ENCODE data around the gene CUX1.

The CUX1 gene

GRCh38 chr7:101960985-101961708 lies 143.7 kb downstream of the CUX1 start:
- no peak for FAIRE-seq

GRCh38 chr7:101961811-101962210 lies 144.4 kb downstream of the CUX1 start:
- FAIRE-seq: no peak

- FAIRE-seq: no peak
Measured at GRCh38 chr7:101963693-101964092, 146.3 kb downstream of the CUX1 start.

GRCh38 chr7:101964680-101965452 lies 147.4 kb downstream of the CUX1 start:
- FAIRE-seq: no peak

GRCh38 chr7:101968720-101969466 lies 151.5 kb downstream of the CUX1 start:
- no peak for FAIRE-seq

- FAIRE-seq: no peak
Measured at GRCh38 chr7:101969997-101970585, 152.7 kb downstream of the CUX1 start.

GRCh38 chr7:101970801-101971200 lies 153.4 kb downstream of the CUX1 start:
- no peak for FAIRE-seq

- FAIRE-seq: no peak
Measured at GRCh38 chr7:101971457-101971856, 154.0 kb downstream of the CUX1 start.

- FAIRE-seq: no peak
Measured at GRCh38 chr7:101972627-101973026, 155.2 kb downstream of the CUX1 start.

GRCh38 chr7:101973130-101973529 lies 155.7 kb downstream of the CUX1 start:
- FAIRE-seq: no peak

GRCh38 chr7:101974393-101974792 lies 157.0 kb downstream of the CUX1 start:
- no peak for FAIRE-seq

- FAIRE-seq: no peak
Measured at GRCh38 chr7:101975046-101975445, 157.6 kb downstream of the CUX1 start.

GRCh38 chr7:101976411-101976810 lies 159.0 kb downstream of the CUX1 start:
- FAIRE-seq: no peak

GRCh38 chr7:101977249-101977648 lies 159.8 kb downstream of the CUX1 start:
- no peak for FAIRE-seq

- FAIRE-seq: no peak
Measured at GRCh38 chr7:101978683-101979082, 161.3 kb downstream of the CUX1 start.

- no peak for FAIRE-seq
Measured at GRCh38 chr7:101983147-101983811, 165.9 kb downstream of the CUX1 start.

GRCh38 chr7:101984133-101984879 lies 166.9 kb downstream of the CUX1 start:
- no peak for FAIRE-seq

GRCh38 chr7:101985057-101985902 lies 167.9 kb downstream of the CUX1 start:
- no peak for FAIRE-seq

- FAIRE-seq: no peak
Measured at GRCh38 chr7:101985903-101986734, 168.7 kb downstream of the CUX1 start.

- FAIRE-seq: no peak
Measured at GRCh38 chr7:101987494-101987893, 170.1 kb downstream of the CUX1 start.
